CD1c-positive myeloid dendritic cell (primary cell): ENCODE data around the gene ZNF616.
A peak's percentile ranks its signal among the peaks of the same experiment; 100 is the strongest.

ENCODE experiments used
- DNase-seq: peaks from one replicate; pipeline ENCODE4 v3.0.0-alpha.2; 2016; ENCODE audit errors: extremely low spot score

The ZNF616 gene

GRCh38 chr19:52139252-52140031 is at the start of gene ZNF616:
TSS of gene ZNF616 (minus strand) at chr19:52139938. CDS start at chr19:52130512, 9,426 bp downstream.
- DNase-seq, result peak; percentile 96

GRCh38 chr19:52188822-52189734 is 49.3 kb upstream of the ZNF616 start:
- DNase-seq, result peak; percentile 5

- no peak for DNase-seq
Measured at GRCh38 chr19:52187407-52187806, 47.7 kb upstream of the ZNF616 start.

GRCh38 chr19:52176574-52176973 is 36.8 kb upstream of the ZNF616 start:
- no peak for DNase-seq

GRCh38 chr19:52172347-52172746 is 32.6 kb upstream of the ZNF616 start:
- no peak for DNase-seq

- peak; percentile 79 for DNase-seq
Measured at GRCh38 chr19:52171321-52172169, 31.8 kb upstream of the ZNF616 start, which contains the start of gene ZNF836. TSS of gene ZNF836 (minus strand) at chr19:52171621. CDS start at chr19:52168072, 3,549 bp downstream.

GRCh38 chr19:52170863-52171320 is 31.2 kb upstream of the ZNF616 start:
- DNase-seq, result peak; percentile 1

GRCh38 chr19:52170304-52170703 is 30.6 kb upstream of the ZNF616 start:
- DNase-seq, result no peak

GRCh38 chr19:52155596-52156359 is 16.0 kb upstream of the ZNF616 start:
- no peak for DNase-seq

GRCh38 chr19:52148256-52148655 is 8.5 kb upstream of the ZNF616 start:
- no peak for DNase-seq

- DNase-seq, result no peak
Measured at GRCh38 chr19:52142001-52142595, 2.4 kb upstream of the ZNF616 start.

- DNase-seq, result no peak
Measured at GRCh38 chr19:52141203-52141602, 1.5 kb upstream of the ZNF616 start.

GRCh38 chr19:52140032-52140710 is 433 bp upstream of the ZNF616 start:
- DNase-seq, result no peak

- no peak for DNase-seq
Measured at GRCh38 chr19:52138983-52139251, 821 bp downstream of the ZNF616 start.

GRCh38 chr19:52138278-52138982 is 1.3 kb downstream of the ZNF616 start:
- no peak for DNase-seq

- no peak for DNase-seq
Measured at GRCh38 chr19:52120286-52120685, 19.5 kb downstream of the ZNF616 start.

- DNase-seq, result no peak
Measured at GRCh38 chr19:52115526-52116053, 24.1 kb downstream of the ZNF616 start.

- no peak for DNase-seq
Measured at GRCh38 chr19:52114691-52115090, 25.0 kb downstream of the ZNF616 start.

- no peak for DNase-seq
Measured at GRCh38 chr19:52112624-52113023, 27.1 kb downstream of the ZNF616 start.
